AML-193 (cell line): ENCODE data around the gene CRHR2.
"Not testable (repeated sequence)": the region's sequence is repeated elsewhere in the genome, so short reads cannot be mapped to it uniquely, and the experiment has no call there.

Experiments
- DNase-seq, 2 experiments: peaks; one replicate each; lab custom pipeline; 2025; lab: John Stamatoyannopoulos, UW

The CRHR2 gene

DNA sequence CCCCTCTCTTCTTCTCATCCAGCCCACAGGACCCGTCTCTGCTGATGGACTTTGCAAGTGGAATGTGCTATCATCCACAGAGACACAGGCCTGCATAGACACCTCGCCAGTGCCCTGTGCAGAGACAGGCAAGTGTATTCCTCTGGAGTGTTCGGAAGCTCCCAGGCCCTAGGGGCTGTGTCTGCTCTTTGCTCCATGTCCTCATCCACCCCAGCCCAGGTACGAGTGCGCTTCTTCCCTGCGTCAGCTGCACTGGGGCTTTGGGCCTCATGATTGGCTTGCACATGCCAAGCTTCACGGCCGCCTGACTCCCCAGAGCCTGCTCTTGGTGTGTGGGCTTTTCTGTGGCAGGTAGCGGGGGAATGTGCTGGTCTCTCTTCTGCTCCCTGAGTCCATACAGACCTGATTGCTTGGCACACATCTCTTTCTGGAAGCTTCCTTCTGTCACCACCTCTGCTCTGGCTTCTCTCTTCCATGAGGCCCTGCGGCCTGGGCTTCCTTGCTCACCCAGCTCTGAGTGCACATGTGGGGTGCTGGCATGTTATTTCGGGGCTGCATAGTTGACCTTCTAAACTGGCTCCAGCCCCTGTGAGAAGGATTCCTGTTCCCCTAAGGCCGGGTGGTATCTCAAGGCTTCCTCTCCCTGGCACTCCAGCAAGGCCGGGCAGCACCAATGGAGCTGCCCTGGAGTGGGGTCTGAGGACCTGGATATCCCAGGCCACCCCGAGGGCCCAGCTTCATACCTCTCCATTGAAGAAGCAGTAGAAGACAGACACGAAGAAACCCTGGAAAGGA is 27.8 kb downstream of the CRHR2 start:
- DNase-seq: no peak

DNA sequence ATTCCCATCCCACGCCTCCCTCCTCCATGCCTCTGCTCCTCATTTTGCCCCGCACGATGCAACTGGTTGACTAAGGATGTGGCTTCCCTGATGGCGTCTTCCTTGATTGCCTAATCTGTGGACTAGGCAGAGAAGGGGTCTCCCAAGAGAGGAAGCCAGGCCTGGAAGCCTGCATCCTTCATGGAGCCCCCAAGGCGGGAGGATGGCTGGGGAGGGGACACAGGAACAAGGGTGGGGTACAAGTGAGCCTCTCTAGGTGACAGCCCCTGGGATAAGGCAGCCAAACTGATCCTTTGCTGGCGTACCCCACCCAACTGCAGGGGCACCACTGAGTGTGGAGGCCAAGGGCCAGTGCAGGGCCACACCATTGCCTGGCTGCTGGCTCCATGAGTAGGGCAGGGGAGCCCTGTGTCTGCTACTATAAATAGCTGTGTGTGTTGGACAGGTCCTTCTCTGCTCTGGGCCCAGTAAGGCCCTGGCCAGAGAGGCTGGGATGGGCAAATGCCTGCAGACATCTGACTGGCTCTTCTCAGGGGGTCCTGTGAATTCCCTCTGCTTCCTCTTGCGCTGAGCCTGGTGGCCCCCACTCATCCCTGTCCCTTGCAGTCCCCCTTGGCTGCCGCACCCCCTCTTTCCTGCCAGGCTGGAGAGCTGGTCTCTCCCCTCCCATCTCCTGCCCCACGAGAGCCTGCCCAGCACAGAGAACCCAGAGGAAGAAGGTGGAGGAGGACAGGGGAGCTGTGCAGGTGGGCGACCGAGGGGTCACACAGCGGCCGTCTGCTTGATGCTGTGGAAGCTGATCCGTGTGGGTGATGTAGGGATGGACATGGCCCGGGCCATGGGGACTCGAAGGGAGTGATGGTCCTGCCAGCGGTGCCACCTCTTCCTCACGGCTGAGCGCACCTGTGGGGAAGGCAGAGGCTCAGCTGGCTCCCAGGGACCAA is 29.3 kb downstream of the CRHR2 start:
- DNase-seq: no peak

DNA sequence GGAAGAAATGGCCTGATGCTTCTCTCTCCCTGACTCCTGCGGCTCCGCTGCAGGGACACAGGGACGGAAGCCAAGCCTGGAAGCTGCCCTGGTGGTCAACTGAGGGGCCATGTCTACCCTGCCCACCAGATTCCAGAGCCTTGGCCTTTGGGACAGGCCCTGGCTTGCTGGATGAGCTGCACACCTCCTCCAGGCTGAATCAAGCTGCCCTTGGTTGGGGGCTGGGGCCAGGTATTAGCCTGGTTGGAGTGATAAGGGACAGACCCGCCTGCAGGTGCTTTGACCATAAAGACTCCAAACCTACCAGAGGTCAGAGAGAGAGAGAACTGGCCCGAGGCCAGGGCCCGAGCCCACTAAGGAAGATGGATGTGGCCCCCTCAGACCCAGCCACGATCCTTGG is 30.1 kb downstream of the CRHR2 start:
- DNase-seq: no peak

- DNase-seq: no peak
Observed at GRCh38 chr7:30650421-30650808, 31.8 kb downstream of the CRHR2 start.

- DNase-seq: no peak
Observed at GRCh38 chr7:30649717-30650420, 32.4 kb downstream of the CRHR2 start.

DNA sequence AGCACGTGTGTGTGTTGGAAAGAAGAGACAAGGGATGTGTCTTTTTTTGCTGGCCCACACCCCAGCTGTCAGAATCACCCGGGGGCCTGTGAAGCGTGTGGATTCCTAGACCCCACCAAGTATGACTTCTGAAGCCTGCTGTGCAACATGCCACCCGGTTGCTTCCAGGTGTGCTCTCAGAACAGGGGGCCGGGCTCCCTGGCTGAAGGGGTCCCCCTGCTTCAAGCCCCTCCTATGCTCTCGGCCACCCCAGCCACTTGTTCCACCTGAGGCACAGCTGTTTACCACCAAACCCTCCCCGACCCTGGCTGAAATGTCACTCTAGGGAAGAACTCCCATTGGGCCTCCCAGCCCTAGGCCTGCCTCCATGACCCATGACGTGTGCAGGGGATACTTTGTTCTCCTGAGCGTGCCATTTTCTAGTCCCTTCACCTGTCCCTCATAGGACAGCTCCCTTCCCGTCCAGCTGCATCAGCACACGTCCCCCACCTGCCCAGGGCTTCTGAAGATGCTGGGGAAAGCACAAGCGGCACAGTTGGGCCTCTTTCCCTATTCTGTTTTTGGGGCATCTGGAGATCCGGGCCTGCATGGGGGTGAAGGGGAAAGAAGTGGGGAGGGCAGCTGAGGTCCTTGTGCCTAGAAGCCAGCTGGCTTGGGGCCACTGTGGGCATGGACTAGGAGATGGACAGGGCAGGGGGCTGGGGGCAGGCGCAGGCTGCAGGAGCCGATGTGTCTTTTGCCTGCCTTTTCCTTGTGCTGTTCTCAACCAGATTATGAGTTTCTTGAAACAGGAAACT is 33.3 kb downstream of the CRHR2 start:
- DNase-seq: no peak

- DNase-seq: no peak
Observed at GRCh38 chr7:30647589-30648364, 34.5 kb downstream of the CRHR2 start.

- no peak for DNase-seq
Observed at GRCh38 chr7:30646154-30646553, 36.1 kb downstream of the CRHR2 start.

GRCh38 chr7:30645661-30646060 is 36.6 kb downstream of the CRHR2 start:
- no peak for DNase-seq

GRCh38 chr7:30644286-30644955 is 37.8 kb downstream of the CRHR2 start:
- no peak for DNase-seq

- no peak for DNase-seq
Observed at GRCh38 chr7:30642789-30643188, 39.5 kb downstream of the CRHR2 start.

- not testable (repeated sequence) for DNase-seq
Observed at GRCh38 chr7:30642322-30642721, 39.9 kb downstream of the CRHR2 start.

DNA sequence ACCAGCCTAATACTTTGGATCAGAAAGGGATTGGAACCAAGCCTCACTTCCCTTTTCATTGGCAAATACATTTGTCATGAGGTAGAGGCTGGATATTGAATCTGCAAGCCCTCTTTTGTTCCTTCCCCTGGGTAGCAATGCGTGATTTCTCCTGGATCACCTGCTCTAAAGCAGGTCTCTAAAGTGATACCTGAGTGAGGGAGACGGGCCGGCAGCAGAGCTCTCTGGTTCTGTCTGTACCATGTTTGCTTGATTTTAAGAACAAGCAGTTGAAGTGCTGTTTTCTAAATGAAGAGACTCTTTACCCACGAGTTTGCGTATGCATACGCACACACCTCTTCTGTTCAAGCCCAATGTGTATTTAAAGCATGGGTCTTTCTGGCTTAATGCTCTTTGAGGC is 46.5 kb downstream of the CRHR2 start:
- DNase-seq: no peak

DNA sequence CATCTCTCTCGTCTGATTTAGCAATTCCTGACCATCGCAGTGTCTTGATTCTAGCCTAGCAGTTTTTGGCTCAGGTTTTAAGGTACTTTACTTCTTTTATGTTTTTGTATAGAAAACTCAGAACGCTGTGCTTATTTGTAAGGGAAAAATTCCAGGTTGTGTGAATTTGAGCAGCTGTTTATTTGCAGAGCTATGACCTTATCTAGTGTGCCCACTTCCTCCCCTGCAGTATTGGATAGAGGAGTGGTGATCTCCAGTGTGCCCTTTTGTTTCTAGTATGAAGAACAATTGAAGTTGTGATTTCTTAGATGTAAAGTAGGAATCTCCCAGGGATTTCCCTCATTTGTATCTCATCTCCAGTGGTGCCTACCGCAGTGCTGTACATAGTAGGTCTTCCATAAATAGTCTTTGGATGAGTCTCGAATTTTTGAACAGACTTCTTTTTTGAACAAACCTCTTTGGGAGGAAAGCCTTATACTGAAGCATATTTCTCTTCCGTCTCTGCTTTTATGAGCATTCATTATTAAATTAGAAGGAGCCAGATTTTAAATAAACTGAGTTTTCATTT is 47.5 kb downstream of the CRHR2 start:
- DNase-seq: no peak

- DNase-seq: no peak
Observed at GRCh38 chr7:30634193-30634626, 48.0 kb downstream of the CRHR2 start.

GRCh38 chr7:30633223-30633622 is 49.0 kb downstream of the CRHR2 start:
- no peak for DNase-seq

DNA sequence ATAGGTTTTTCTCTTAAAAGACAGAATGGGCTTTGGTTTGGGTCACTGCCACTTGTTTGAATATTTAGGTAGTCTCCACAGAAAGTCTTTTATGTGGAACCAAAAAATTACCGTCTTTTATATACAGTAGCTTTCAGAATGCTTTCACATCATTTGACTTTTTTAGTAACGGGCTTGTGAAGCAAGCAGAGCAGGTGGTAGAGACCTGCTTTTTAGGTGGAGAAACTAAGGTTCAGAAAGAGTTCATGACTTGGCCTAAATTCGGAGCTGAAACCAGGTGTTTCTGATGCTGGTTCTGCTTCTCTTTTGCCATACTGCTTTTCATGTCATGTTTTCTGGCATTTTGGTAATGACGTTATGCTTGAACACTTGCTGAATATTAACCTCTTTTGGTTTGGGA is 51.3 kb downstream of the CRHR2 start:
- DNase-seq: no peak

DNA sequence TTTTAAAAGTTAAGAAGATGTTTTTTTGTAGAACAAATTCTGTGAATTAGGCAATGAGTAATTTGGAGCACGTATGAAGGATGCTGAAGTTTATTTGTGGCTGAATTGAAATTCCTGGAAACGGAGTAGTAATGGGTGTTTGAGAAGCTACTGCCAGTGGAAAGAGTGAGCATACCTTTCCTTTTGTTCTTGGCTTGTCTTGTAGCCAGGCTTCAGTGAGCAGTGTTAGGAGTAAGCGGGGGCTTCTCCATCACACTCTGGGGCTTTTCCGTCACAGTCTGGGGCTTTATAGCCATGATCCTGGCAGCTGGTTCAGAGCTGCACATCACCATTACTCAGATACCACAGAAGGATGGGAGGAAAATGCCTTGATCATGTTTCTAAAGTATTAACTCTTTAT is 55.2 kb downstream of the CRHR2 start:
- no peak for DNase-seq

DNA sequence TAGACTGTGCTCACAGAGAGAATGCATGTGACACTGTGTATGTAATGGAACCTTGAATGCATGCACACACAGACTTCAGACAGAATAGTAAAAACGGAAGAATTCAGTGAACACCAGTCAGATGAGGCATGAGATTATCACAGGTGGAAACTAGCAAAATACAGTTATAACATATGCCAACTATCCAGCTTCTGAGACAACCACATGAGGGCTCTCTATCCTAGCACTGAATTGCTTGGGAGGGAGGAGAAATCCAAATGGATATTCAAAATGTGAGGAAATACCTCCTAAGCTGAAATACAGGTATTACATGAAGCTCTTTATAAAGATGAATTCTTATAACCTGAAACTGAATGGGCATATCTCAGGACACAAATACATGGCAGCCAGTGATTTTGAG is 57.0 kb downstream of the CRHR2 start:
- no peak for DNase-seq

GRCh38 chr7:30618961-30619360 is 63.3 kb downstream of the CRHR2 start:
- DNase-seq: no peak
